Activated CD8-positive, alpha-beta T cell treated with anti-CD3 and anti-CD28 coated beads, Interleukin-2, amount 10 ng/mL, durations not matched to agents 7 days and 5 days (primary cell): ENCODE data around the gene PLN. TPM values are rescaled to one million over a fixed set of nuclear protein-coding genes. Genes with fewer than 3 reads are reported as not detected.

Experiments used
- ATAC-seq: fragments of 150-1000 bp; cut with Tn5 transposase; one replicate; pipeline ENCODE4 v1.10.0; 2021; ENCODE audit warnings: moderate library complexity
- CTCF ChIA-PET: fragments of 350-600 bp; sonication (Branson Sonifier 250); formaldehyde crosslinking; loops from one replicate; lab custom pipeline; 2021; ENCODE audit warnings: antibody characterized with exemption; lab: Charles Lee
- POLR2A ChIA-PET: fragments of 350-600 bp; sonication (Branson Sonifier 250); formaldehyde crosslinking; loops from one replicate; lab custom pipeline; 2021; ENCODE audit warnings: antibody characterized with exemption; lab: Charles Lee
- DNase-seq: peaks from one replicate; pipeline ENCODE4 v3.0.0-alpha.2; 2020
- H3K27ac Mint-ChIP-seq: one replicate; pipeline ENCODE4 v1.8.0; 2021; ENCODE audit warnings: mild to moderate bottlenecking, mixed read lengths
- H3K27me3 Mint-ChIP-seq: one replicate; pipeline ENCODE4 v1.8.0; 2021; ENCODE audit warnings: low read depth, mixed read lengths
- H3K36me3 Mint-ChIP-seq: one replicate; pipeline ENCODE4 v1.8.0; 2021; ENCODE audit warnings: low read depth, mixed read lengths
- H3K4me1 Mint-ChIP-seq: one replicate; pipeline ENCODE4 v1.8.0; 2021; ENCODE audit warnings: low read depth, mixed read lengths
- H3K4me3 Mint-ChIP-seq: one replicate; pipeline ENCODE4 v1.8.0; 2021; ENCODE audit warnings: mild to moderate bottlenecking, mixed read lengths
- H3K9me3 Mint-ChIP-seq: one replicate; pipeline ENCODE4 v1.8.0; 2022; ENCODE audit warnings: mixed read lengths; ENCODE audit not compliant: insufficient read depth
- total RNA-seq, 2 experiments: library from RNA; stranded (reverse); gene quantifications; one replicate each; pipeline ENCODE4 v1.2.3, GENCODE V29; 2021

PLN gene
- total RNA-seq, 2 experiments from 2014 or later: not detected

DNA sequence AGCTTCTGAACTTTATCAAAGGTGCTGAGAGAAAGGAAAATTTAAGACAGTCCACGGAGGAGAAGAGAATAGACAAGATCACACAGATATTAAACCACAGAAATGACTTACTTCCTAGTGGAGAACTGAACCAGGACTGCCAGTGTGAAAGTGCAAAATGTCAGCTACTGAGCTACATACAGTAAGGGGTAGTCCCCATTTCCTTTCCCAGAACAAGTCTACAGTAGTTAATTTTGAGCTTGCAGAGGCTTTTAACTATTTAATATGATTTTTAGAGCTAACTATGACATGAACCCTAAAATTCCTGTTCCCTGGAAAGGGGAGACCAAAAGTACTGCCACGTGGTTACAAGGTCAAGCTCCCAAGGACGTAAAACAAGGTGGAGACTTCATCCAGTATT is 58.2 kb downstream of the PLN start:
- ChIA-PET POLR2A (no interaction called here), CTCF (interaction anchor here (0.7 to 1.6 kb wide), 7 partner anchors 12 to 321 kb away, joined by 3 to 6 read pairs (median 3); no protein-coding TSS in a partner anchor)
- Mint-ChIP-seq H3K27me3 (no peaks in the 10 kb centered on the region), H3K27ac (no peak overlapping the region), H3K4me3 (no peak overlapping the region), H3K9me3 (peaks cover 33% of the 10 kb centered on the region), H3K4me1 (peaks cover 29% of the 10 kb centered on the region), H3K36me3 (peaks cover 70% of the 10 kb centered on the region)
- DNase-seq: no peak
- ATAC-seq: no peak

DNA sequence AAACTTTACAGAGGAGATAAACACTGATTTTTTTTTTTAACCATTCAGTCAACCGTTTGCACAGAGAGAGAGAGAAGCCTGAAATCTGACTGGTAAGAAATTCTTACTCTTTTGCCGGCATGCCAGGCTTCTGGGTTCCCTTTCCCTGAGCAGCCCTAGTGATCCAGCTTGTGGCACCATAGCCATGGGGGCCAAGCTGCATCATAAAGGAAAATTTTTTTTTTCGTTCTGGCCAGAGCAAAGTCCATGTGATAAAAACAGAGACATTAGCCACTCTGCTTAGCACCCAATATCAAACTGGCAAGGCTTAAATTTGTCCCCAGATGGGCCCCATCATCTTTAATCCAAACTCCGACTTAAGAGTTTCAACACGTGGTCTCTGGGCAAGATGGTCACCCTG is 58.8 kb downstream of the PLN start:
- ChIA-PET POLR2A (no interaction called here), CTCF (interaction anchor here (0.7 to 1.6 kb wide), 7 partner anchors 12 to 321 kb away, joined by 3 to 6 read pairs (median 3); no protein-coding TSS in a partner anchor)
- peaks cover 72% of the 10 kb centered on the region for H3K36me3 Mint-ChIP-seq
- H3K4me3 Mint-ChIP-seq: no peak overlapping the region
- peaks cover 30% of the 10 kb centered on the region for H3K4me1 Mint-ChIP-seq
- no peak for ATAC-seq
- no peak for DNase-seq
- peaks cover 33% of the 10 kb centered on the region for H3K9me3 Mint-ChIP-seq
- no peaks in the 10 kb centered on the region for H3K27me3 Mint-ChIP-seq
- H3K27ac Mint-ChIP-seq: no peak overlapping the region

Other genes starting within 250 kb of the PLN start
- 10 to 100 TPM; 45.7 to 48.7 TPM for gene CEP85L, start 103.3 kb downstream of the PLN start, total RNA-seq